Epithelial cell of esophagus (primary cell): ENCODE measurements around the gene ZRANB3.
A peak's percentile ranks its signal among the peaks of the same experiment; 100 is the strongest.

Experiments used
- DNase-seq: peaks from one replicate; pipeline ENCODE4 v3.0.0; 2010; ENCODE audit warnings: low read depth
- H3K4me3 ChIP-seq: 2 replicates; pipeline ENCODE4 v1.5.1; 2011; ENCODE audit warnings: mild to moderate bottlenecking, low read length, control low read depth
- TF ChIP-seq, protein P1 (sequence below): IDR thresholded peaks from 2 replicates; pipeline ENCODE4 v1.5.1; 2011; ENCODE audit warnings: low read depth, mild to moderate bottlenecking, low read length, control low read depth, inconsistent platforms; ENCODE audit not compliant: insufficient read depth; ENCODE audit errors: missing control alignments

ZRANB3 gene

GRCh38 chr2:135256531-135257260, 274.3 kb downstream of the ZRANB3 start:
- TF ChIP-seq, protein P1, sequence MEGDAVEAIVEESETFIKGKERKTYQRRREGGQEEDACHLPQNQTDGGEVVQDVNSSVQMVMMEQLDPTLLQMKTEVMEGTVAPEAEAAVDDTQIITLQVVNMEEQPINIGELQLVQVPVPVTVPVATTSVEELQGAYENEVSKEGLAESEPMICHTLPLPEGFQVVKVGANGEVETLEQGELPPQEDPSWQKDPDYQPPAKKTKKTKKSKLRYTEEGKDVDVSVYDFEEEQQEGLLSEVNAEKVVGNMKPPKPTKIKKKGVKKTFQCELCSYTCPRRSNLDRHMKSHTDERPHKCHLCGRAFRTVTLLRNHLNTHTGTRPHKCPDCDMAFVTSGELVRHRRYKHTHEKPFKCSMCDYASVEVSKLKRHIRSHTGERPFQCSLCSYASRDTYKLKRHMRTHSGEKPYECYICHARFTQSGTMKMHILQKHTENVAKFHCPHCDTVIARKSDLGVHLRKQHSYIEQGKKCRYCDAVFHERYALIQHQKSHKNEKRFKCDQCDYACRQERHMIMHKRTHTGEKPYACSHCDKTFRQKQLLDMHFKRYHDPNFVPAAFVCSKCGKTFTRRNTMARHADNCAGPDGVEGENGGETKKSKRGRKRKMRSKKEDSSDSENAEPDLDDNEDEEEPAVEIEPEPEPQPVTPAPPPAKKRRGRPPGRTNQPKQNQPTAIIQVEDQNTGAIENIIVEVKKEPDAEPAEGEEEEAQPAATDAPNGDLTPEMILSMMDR, result no peak
- H3K4me3 ChIP-seq, result no peak overlapping the region
- DNase-seq, result peak; percentile 93

DNA sequence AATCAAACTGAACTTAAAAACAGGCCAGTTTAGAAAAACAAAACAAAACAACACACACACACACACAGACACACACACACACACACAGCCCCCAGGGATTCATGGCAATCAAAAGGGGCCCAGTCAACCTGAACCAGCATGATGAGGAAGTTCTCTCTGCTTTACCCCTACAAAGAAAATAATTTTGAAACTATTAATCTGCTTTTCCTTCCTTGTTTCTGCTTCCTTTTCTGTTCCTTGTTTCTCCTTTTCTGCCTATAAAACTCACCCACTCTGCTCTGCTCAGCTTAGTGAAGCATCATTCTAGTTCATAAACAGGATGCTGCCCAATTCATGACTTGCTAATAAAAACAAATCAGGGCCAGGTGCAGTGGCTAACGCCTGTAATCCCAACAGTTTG, 275.8 kb downstream of the ZRANB3 start:
- no peak overlapping the region for H3K4me3 ChIP-seq
- DNase-seq, result no peak
- TF ChIP-seq, protein P1, result no peak

DNA sequence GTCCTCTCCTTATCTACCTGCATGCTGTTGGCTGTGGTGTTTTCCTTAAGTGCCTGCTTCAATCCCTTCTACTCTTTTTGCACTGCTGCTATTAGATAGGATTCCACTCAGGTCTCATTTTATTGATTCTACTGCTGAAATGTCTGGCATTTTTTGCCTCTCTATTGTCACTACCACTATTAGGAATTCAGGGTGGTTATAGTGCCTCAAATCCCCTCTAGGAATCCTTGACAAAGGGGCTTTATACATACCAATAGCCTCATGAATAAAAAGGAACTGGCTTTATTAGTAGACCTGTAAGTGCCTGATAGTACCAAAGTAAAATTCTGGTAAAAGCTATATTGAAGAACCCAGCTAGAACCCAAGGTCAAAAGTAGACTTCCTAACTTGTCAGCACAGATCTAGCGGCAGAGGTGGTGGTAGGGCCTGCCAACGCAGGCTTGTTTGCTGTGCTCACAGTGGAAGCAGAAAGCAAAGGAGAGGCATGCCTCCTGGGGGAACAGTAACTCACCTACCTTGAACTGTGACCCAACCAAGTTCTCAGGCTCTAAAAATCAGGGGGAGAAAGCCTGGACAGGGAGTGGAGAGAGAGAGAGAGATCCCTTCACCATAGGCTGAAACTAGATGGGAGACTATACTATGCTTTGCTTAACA, 278.1 kb downstream of the ZRANB3 start:
- no peak for DNase-seq
- TF ChIP-seq, protein P1, result no peak
- no peak overlapping the region for H3K4me3 ChIP-seq

DNA sequence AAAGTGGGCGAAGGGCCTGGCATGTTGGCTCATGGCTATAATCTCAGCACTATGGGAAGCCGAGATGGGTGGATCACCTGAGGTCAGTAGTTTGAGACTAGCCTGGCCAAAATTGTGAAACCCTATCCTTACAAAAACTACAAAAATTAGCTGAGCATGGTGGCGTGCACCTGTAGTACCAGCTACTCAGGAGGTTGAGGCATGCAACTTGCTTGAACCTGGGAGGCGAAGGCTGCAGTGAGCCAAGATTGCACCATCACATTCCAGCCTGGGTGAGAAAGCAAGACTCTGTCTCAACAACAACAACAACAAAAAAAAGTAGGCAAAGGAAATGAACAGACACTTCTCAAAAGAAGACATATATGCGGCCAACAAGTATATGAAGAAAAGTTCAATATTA, 282.4 kb downstream of the ZRANB3 start:
- TF ChIP-seq, protein P1, result no peak
- H3K4me3 ChIP-seq, result no peak overlapping the region
- peak; percentile 16 for DNase-seq

GRCh38 chr2:135246711-135247270, 284.2 kb downstream of the ZRANB3 start:
- H3K4me3 ChIP-seq, result no peak overlapping the region

DNA sequence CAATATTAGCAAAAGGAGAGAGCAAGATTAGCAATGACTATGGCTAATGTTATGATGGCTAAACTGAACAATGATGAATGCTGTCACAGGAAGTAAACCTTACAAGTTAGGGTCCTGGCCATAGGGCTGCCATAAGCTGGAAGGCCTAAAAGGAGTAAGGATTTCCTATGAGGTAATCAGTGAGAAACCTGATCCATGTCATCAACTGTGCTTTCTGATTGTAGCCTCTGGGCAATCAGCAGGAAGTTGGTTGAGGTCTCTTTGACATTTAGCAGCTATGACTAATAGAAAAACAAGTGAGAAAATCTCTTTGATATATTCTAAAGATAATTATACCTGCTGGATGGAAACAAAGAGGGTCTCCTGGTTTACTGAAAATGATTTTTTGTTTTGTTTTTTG, 285.9 kb downstream of the ZRANB3 start:
- DNase-seq, result peak; percentile 90
- H3K4me3 ChIP-seq, result no peak overlapping the region
- TF ChIP-seq, protein P1, result no peak

More at GRCh38 chr2:135246711-135247270, 284.2 kb downstream of the ZRANB3 start:
- TF ChIP-seq, protein P1, result no peak
- DNase-seq, result no peak

DNA sequence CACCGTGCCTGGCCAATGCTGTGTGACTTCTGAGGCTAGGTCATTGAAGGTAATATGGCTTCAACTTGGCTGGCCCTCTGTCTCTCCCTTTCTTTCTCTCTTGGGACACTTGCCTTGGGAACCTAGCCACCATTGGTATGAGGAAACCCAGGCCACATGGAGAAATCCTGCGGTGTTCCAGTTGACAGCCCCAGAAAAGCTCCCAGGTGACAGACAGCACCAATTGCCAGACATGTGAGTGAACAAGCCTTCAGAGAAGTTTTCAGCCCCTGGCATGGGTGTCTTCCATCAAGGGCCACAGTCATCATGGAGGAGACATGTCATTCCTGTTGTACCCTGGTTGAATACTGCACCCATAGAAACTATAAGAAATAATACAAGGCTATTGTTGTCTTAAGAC, 292.4 kb downstream of the ZRANB3 start:
- no peak overlapping the region for H3K4me3 ChIP-seq
- no peak for DNase-seq
- TF ChIP-seq, protein P1, result no peak
